Activated T-helper 2 cell treated with anti-CD3 and anti-CD28 coated beads, Interferon-gamma antibody, Interleukin-2, Interleukin-4, amounts not matched to agents 10 μg/mL and 5 μg/mL and 100 μg/mL, durations not matched to agents 14 hours and 24 hours and 36 hours (primary cell): ENCODE measurements around the gene CIROP. TPM values are rescaled to one million over a fixed set of nuclear protein-coding genes. Genes with fewer than 3 reads are reported as not detected.
A peak's percentile ranks its signal among the peaks of the same experiment; 100 is the strongest.

Experiments
- DNase-seq: peaks from one replicate; pipeline ENCODE4 v3.0.0; 2021; ENCODE audit warnings: low spot score
- H3K27ac Mint-ChIP-seq: one replicate; pipeline ENCODE4 v1.8.0; 2021; ENCODE audit warnings: mixed read lengths
- H3K27me3 Mint-ChIP-seq: one replicate; pipeline ENCODE4 v1.8.0; 2021; ENCODE audit warnings: low read depth, mixed read lengths
- H3K36me3 Mint-ChIP-seq: one replicate; pipeline ENCODE4 v1.8.0; 2021; ENCODE audit warnings: low read depth, mixed read lengths
- H3K4me1 Mint-ChIP-seq: one replicate; pipeline ENCODE4 v1.8.0; 2021; ENCODE audit warnings: low read depth, mixed read lengths
- H3K4me3 Mint-ChIP-seq: one replicate; pipeline ENCODE4 v1.8.0; 2021; ENCODE audit warnings: low read depth, mild to moderate bottlenecking, moderate library complexity, mixed read lengths
- H3K9me3 Mint-ChIP-seq: one replicate; pipeline ENCODE4 v1.8.0; 2021; ENCODE audit warnings: mixed read lengths
- intact Hi-C: fragments of 100-400 bp; cut with micrococcal nuclease; formaldehyde crosslinking; loops from one replicate; pipeline ENCODE4 v1.15.1; 2023
- total RNA-seq: library from RNA; stranded (reverse); gene quantifications from 2 replicates; pipeline ENCODE4 v1.2.3, GENCODE V29; 2022

Gene CIROP
- total RNA-seq, 1 donor from 2014 or later = not detected

DNA sequence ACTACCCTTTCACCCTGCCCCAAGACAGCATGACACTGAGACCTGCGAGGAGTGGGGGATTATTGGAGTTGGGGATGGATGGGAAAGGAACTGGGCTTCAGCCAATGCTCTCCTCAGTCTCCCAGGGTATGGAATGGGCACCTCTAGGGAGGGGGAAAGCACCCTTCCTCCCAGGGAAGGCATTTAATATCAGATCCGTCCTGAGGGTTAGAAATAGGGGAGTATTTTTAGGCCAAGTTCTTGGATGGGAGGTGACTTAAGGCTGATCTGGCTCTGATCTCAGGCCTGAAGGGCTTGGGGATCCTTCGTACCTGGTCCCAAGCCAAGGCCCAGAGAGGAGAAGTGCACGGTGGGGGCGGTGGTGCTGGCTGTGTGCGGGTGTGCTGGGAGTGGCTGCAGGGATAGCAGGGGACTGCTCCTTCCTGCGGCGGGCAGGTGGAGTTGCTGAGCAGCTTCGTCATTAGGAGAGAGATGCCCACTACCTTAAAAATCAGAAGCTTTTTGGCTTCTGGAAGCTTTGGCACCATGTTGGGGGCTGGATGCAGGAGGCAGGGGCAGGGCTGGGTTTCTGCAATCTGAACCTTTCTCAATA, 21.2 kb upstream of the CIROP start:
- intact Hi-C loops = no loop called here
- no peak overlapping the region for H3K4me3 Mint-ChIP-seq
- H3K27ac Mint-ChIP-seq = no peak overlapping the region

DNA sequence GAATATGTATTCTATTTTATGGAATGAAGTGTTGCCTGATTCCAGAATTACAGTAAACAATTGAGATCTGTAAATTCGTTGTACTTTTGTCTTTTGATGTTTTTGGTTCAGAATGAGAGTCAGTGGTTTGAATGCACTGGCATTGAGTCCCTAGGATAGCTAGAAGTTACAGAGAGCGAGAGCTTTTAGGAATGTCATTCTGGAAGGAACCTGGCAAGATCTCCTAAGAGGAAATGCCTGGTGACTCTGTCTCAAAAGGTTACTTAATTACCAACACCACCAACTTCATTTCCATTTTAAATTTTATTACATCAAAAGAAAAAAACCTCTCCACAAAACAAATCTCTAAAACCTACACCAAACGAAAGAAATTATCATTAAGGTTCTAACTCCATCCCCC, 20.2 kb upstream of the CIROP start:
- Mint-ChIP-seq H3K36me3 (no peaks in the 10 kb centered on the region), H3K27me3 (no peaks in the 10 kb centered on the region), H3K27ac (no peak overlapping the region), H3K9me3 (no peaks in the 10 kb centered on the region), H3K4me1 (peaks cover 19% of the 10 kb centered on the region), H3K4me3 (no peak overlapping the region)
- no peak for DNase-seq
- intact Hi-C loops = no loop called here

More for the DNA sequence above, 21.2 kb upstream of the CIROP start:
- Mint-ChIP-seq H3K4me1 (peaks cover 9% of the 10 kb centered on the region), H3K36me3 (no peaks in the 10 kb centered on the region), H3K27me3 (no peaks in the 10 kb centered on the region), H3K9me3 (no peaks in the 10 kb centered on the region)
- DNase-seq = no peak

DNA sequence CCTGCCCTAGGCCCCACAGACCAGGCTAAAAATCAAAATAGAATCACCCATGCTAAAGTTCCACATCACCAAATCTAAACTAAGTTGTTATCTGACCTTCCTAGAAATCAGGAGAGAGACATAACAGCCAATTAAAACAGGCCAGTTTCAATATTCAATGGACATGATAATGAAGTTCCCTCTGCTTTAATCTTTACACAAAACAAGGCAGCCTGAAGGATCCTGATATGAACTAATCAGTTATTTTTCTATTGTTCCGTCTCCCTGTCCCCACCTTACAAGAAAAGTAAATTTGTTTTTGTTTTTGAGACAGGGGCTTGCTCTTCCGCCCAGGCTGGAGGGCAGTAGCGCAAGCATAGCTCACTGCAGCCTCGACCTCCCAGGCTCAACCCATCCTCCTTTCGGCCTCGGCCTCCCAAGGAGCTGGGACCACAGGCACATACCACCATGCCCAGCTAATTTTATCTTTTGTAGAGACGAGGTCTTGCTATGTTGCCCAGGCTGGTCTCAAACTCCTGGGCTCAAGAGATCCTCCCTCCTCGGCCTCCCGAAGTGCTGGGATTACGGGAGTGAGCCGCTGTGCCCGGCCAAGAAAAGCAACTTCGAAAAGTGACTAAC, 19.7 kb upstream of the CIROP start:
- H3K36me3 Mint-ChIP-seq = no peaks in the 10 kb centered on the region
- peaks cover 21% of the 10 kb centered on the region for H3K4me1 Mint-ChIP-seq
- H3K9me3 Mint-ChIP-seq = no peaks in the 10 kb centered on the region
- H3K27me3 Mint-ChIP-seq = no peaks in the 10 kb centered on the region
- DNase-seq = no peak
- no peak overlapping the region for H3K4me3 Mint-ChIP-seq
- intact Hi-C loops = loop anchor here (5.0 kb wide), 1 partner anchor 33 kb away; no protein-coding TSS in a partner anchor
- no peak overlapping the region for H3K27ac Mint-ChIP-seq

DNA sequence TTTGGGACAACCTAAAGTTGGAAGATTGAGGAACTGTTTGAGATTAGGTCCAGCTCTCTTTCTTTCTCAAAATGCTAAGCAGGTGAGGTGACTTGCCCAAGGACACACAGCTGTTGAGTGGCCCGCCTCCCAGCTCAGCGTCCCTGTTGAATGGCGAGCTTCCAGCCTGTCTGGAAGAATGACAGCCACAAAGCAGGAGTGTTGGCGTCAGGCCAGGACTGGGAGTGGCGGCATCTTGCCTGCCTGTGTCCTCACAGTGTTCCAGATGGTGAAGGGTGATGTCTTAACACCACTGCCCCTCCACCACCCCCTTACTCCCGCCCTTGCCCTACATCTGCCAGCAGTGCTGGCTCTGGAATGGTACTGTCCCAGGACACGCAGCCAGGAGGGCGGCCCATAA, 18.6 kb upstream of the CIROP start:
- Mint-ChIP-seq H3K4me3 (no peak overlapping the region), H3K27me3 (no peaks in the 10 kb centered on the region), H3K36me3 (no peaks in the 10 kb centered on the region), H3K27ac (no peak overlapping the region), H3K4me1 (peaks cover 21% of the 10 kb centered on the region), H3K9me3 (no peaks in the 10 kb centered on the region)
- intact Hi-C loops = loop anchor here (5.0 kb wide), 1 partner anchor 34 kb away; no protein-coding TSS in a partner anchor
- DNase-seq = no peak

DNA sequence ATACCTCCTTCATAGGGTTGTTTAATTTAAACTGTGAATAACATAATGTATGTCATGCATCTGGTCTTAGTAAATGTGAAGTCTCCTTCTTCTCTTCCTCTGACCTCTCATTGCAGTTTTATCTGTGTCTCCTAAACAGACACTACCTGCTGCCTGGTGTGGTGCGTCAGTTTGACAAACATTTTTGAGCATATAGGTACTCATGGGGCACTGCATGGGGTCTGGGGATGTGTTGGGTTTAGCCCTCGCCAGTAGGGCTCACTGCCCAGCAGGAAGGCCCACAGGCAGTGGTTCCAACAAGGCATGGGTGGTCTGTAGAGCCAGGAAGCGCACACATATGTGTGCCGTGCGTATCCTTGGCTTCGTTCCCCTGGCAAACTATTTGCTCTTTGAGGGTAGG, 17.3 kb upstream of the CIROP start:
- no peak for DNase-seq
- H3K27me3 Mint-ChIP-seq = no peaks in the 10 kb centered on the region
- H3K4me1 Mint-ChIP-seq = peaks cover 17% of the 10 kb centered on the region
- no peaks in the 10 kb centered on the region for H3K36me3 Mint-ChIP-seq
- H3K4me3 Mint-ChIP-seq = no peak overlapping the region
- no peak overlapping the region for H3K27ac Mint-ChIP-seq
- intact Hi-C loops = loop anchor here (5.0 kb wide), 1 partner anchor 35 kb away; no protein-coding TSS in a partner anchor
- H3K9me3 Mint-ChIP-seq = no peaks in the 10 kb centered on the region

DNA sequence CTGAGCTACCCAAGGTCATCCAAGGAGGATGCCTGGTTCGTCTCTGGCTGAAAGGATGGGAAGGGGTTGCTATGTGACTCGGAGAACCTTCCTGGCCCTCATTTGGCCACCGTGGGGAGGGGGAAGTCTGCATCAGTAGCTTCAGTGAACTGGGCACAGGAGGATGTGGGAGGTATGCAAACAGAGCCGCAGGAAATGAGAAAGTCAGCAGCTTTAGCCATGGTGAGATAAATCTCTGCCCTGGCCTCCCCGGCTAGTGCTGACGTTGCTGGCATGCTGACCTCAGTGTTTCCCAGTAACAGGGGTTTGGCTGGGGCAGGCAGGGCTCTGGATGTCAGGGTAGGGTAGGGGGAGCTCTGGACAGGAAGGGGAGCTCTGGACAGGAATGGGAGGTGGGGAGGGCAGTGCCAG, 16.6 kb upstream of the CIROP start:
- H3K27ac Mint-ChIP-seq = no peak overlapping the region
- peaks cover 17% of the 10 kb centered on the region for H3K4me1 Mint-ChIP-seq
- H3K4me3 Mint-ChIP-seq = no peak overlapping the region
- DNase-seq = no peak
- H3K27me3 Mint-ChIP-seq = no peaks in the 10 kb centered on the region
- no peaks in the 10 kb centered on the region for H3K9me3 Mint-ChIP-seq
- intact Hi-C loops = loop anchor here (5.0 kb wide), 1 partner anchor 36 kb away; no protein-coding TSS in a partner anchor
- no peaks in the 10 kb centered on the region for H3K36me3 Mint-ChIP-seq

DNA sequence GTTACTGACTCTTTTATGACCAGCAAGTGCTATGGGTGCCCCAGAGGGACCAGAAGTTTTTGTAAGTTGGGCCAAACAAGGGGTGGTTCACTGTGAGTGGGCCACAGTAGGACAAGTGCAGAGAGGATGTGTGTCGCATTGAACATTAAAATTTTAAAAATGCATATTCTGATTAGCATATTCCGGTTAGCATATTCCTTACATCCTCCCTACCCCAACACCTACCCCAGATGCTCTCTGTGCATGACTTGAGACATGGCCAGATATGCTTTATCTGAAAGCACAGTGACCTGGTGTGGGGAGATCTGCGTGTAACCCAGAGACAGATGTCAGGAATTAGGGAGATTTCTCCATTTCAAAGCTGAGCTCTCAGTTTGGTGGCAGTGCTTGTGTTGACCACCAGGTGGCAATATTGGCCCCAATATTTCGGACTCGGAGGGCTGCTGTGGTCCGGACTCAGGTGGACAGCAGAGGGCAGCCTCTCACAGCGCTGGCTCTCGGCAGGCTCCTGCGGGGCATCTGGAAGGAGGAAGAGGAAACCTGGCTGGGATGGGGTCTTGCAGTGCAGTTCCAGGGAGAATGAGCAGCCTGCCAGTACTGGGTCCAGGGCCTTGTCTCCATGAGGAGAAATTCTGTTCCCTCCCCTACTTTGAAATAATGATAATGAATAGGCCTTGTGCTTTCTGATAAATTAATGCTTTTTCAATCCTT, 15.9 kb upstream of the CIROP start:
- no peaks in the 10 kb centered on the region for H3K9me3 Mint-ChIP-seq
- H3K27me3 Mint-ChIP-seq = no peaks in the 10 kb centered on the region
- H3K36me3 Mint-ChIP-seq = no peaks in the 10 kb centered on the region
- no peak overlapping the region for H3K4me3 Mint-ChIP-seq
- peak overlapping the region; percentile 64 for H3K27ac Mint-ChIP-seq
- peaks cover 17% of the 10 kb centered on the region for H3K4me1 Mint-ChIP-seq
- DNase-seq = peak; percentile 73
- intact Hi-C loops = loop anchor here (1.0 to 5.0 kb wide), 3 partner anchors 37 to 181 kb away; no protein-coding TSS in a partner anchor

DNA sequence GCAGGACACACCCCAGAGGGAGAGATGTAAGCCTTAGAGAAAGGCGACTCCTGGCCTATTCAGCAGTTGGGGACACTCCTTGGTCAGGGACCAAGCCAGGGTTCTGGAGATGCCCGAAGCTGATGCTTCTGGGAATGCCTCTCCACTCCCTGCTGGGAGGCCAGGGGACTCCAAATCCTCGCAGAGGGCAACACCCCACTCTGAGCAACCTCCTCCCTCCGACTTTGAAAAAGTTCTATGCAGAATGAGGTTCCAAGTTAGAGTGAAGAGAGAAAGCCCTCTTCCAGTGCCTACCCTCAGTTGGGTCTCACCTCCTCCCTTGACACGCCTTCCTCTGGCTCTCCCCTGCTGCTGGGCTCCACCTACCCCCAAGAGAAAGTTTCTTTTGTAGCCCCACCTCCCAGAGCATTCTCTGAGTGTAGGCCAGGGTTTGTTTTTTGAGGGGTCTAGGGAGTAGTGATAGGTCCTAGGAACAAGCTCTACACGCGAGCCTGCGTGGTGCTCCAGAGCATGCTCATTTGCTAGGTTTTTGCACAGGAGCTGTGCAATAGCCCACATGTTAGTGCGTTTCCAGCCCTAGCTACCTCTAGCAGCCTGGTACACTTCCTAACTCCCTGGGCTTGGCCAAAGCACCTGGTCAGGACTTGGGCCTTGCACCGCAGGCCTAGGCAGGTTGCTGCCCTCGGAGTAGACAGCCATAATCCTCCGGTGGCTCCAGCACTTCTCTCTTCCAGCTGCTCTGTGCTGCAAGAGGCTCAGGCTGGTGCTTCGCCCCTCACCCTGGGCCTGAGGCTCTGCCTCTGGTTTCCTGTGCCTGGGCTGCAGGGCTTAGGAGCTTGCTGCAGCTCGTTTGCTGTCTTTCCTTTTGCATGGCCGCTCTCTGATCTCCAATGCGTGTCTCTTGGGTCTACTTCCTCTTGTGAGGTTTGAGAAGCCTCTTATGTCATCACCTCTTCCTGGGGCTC, 14.9 kb upstream of the CIROP start:
- H3K4me3 Mint-ChIP-seq = no peak overlapping the region
- intact Hi-C loops = loop anchor here (1.0 to 5.0 kb wide), 3 partner anchors 38 to 182 kb away; no protein-coding TSS in a partner anchor
- H3K27me3 Mint-ChIP-seq = no peaks in the 10 kb centered on the region
- no peaks in the 10 kb centered on the region for H3K9me3 Mint-ChIP-seq
- H3K27ac Mint-ChIP-seq = peak overlapping the region; percentile 64
- H3K4me1 Mint-ChIP-seq = peaks cover 23% of the 10 kb centered on the region
- no peak for DNase-seq
- no peaks in the 10 kb centered on the region for H3K36me3 Mint-ChIP-seq

DNA sequence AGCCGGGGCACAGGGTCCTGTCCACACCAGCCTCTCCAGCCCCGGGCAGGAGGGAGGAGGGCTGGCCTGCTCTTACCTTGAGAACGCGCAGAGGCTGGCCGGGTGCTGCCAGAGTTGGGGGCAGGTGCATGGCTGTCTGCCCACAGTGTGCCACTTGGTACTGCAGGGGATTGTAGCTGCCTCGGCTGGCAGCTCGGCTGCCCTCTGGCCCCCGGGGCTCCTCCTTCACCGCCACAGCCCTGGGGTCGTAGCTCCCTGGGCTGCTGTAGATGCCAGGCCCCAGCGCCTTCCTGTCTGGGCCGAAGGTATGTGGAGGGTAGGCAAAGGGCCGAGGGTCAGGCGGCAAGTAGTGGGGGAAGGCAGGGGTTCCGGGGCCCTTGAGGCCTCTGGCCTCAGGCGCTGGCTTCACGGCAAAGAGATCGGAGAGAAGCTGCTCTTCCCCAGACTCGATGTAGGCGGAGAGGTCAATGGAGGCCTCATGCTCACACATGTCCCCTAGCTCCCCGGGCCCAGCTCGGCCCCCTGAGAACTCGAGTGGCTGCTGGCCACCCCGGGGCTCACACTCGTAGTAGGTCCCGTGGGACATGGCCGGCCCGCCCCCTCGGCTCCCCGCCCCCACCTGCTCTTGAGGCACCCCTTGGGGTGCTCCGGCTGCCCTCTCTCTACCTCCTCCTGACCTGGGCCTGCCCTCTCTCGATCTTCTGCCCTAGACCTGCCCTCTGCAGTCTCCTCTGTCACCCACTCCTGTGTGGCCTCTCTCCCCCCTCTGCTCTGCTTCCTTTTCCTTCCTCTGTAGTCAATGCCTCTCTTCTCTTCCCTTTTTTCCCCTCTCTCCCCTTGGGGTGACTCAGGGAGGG, 13.9 kb upstream of the CIROP start, which contains the start of gene CEBPE:
CEBPE (minus strand) TSS at position 750 of the 857 bp plus-strand sequence; CDS start at position 586, 164 bp downstream.
- H3K9me3 Mint-ChIP-seq = no peaks in the 10 kb centered on the region
- no peak for DNase-seq
- no peak within 1 kb of the TSS for H3K4me3 Mint-ChIP-seq
- H3K36me3 Mint-ChIP-seq = no peaks in the 10 kb centered on the region
- H3K27ac Mint-ChIP-seq = peak within 1 kb of the TSS; percentile 64
- H3K27me3 Mint-ChIP-seq = no peaks in the 10 kb centered on the region
- intact Hi-C loops = no loop called here
- peaks cover 26% of the 10 kb centered on the region for H3K4me1 Mint-ChIP-seq

DNA sequence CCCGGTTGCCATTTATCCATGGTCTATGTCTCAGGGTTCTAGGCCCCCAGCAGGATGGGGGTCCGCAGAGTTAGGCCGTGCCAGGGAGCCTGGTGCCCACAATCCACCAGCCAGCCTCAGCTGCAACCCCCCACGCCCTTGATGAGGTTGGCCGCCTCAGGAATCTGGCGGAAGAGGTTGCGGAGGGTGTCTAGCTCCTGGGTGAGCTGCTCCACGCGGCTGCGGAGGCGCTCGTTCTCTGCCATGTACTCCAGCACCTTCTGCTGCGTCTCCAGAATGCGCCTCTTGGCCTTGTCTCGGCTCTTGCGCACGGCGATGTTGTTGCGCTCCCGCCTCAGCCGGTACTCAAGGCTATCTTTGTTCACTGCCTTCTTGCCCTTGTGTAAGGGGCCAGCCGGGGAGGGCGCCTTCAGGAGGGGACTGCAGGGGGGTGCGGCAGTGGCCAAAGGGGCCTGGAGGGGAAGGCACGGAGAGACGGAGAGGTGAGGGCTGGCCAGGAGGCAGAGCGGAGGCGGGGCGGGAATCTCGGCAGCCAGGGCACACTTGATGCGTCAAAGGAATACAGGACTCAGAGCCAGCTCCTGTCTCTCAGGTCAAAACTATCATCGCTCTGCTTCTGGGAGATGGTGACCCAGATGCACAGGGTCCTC, 12.7 kb upstream of the CIROP start:
- H3K9me3 Mint-ChIP-seq = no peaks in the 10 kb centered on the region
- H3K4me1 Mint-ChIP-seq = peaks cover 26% of the 10 kb centered on the region
- no peak overlapping the region for H3K27ac Mint-ChIP-seq
- intact Hi-C loops = no loop called here
- no peak overlapping the region for H3K4me3 Mint-ChIP-seq
- DNase-seq = no peak
- no peaks in the 10 kb centered on the region for H3K36me3 Mint-ChIP-seq
- no peaks in the 10 kb centered on the region for H3K27me3 Mint-ChIP-seq

DNA sequence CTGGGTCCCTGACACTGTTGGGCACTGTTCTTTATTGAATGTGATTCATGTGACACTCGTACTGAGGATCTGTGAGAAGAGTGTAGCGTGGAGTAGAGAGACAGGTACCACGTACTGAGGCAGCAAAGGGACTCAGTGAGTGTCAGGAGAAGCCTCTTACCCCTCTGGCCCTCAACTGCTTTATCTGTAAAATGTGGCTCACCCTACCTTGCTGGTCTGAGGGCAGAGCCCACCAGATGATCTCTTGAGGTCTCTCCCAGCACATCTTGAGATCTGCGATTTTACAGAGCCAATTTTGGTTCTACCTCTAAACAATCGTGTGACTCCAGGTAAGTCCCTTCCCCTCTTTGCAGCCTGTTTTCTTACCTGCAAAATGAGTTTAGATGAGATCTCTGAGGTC, 11.1 kb upstream of the CIROP start:
- DNase-seq = no peak
- Mint-ChIP-seq H3K36me3 (no peaks in the 10 kb centered on the region), H3K27ac (no peak overlapping the region), H3K4me3 (no peak overlapping the region), H3K4me1 (peaks cover 20% of the 10 kb centered on the region), H3K9me3 (no peaks in the 10 kb centered on the region), H3K27me3 (no peaks in the 10 kb centered on the region)
- intact Hi-C loops = no loop called here
